Uterus (tissue), 4 donors: Measurements from ENCODE around the gene PRKG1. TPM values are rescaled to one million over a fixed set of nuclear protein-coding genes. Genes with fewer than 3 reads are reported as not detected.
A peak's percentile ranks its signal among the peaks of the same experiment; 100 is the strongest.

Source experiments
- DNase-seq, 2 donors: peaks; one replicate each; pipeline ENCODE4 v3.0.0-alpha.2; 2019 to 2020
- H3K27ac ChIP-seq, 2 donors: fragments of 200-600 bp; sonication (generic); 1 replicate in 1 of 2; 2 replicates in 1 of 2; pipeline ENCODE4 v1.5.1; 2016 to 2018
- H3K27me3 ChIP-seq, 2 donors: fragments of 200-600 bp; sonication (generic); one replicate each; pipeline ENCODE4 v1.5.1; 2018 to 2019; ENCODE audit warnings: control low read depth in 1 of 2
- H3K36me3 ChIP-seq, 2 donors: fragments of 200-600 bp; sonication (generic); one replicate each; pipeline ENCODE4 v1.5.1; 2019; ENCODE audit warnings: control low read depth in 1 of 2
- H3K4me1 ChIP-seq, 2 donors: fragments of 200-600 bp; sonication (generic); one replicate each; pipeline ENCODE4 v1.5.1; 2018 to 2019; ENCODE audit warnings: control low read depth in 1 of 2
- H3K4me3 ChIP-seq, 2 donors: fragments of 200-600 bp; sonication (generic); 1 replicate in 1 of 2; 2 replicates in 1 of 2; pipeline ENCODE4 v1.5.1; 2018 to 2019; ENCODE audit warnings: mild to moderate bottlenecking in 1 of 2
- H3K9me3 ChIP-seq, 2 donors: fragments of 200-600 bp; sonication (generic); one replicate each; pipeline ENCODE4 v1.5.1; 2019; ENCODE audit warnings: control low read depth in 1 of 2
- POLR2A ChIP-seq, 2 donors: fragments of 450-650 bp; IDR thresholded peaks; one replicate each; pipeline ENCODE4 v1.6.1; 2016; ENCODE audit warnings: antibody characterized with exemption in 2 of 2, mild to moderate bottlenecking in 1 of 2, moderate library complexity in 1 of 2
- intact Hi-C: fragments of 100-400 bp; cut with DNase I; formaldehyde crosslinking; loops from one replicate; pipeline ENCODE4 v1.15.1; 2023; ENCODE audit warnings: low total_unique reads
- total RNA-seq, 4 donors: library from RNA; depleted of rRNA in 3 of 4; stranded (reverse); fragments of >200 nt in 3 of 4; gene quantifications; one replicate each; pipeline versions ENCODE4 v1.1.0 to v1.2.4, GENCODE V29; 2014 to 2023
- TF ChIP-seq, protein P1 (sequence below), 4 experiments: fragments of 200-600 bp in 2 of 4; fragments of 450-650 bp in 2 of 4; sonication (generic) in 2 of 4; IDR thresholded peaks; one replicate each; pipeline ENCODE4 v1.5.1; 2016 to 2019; ENCODE audit warnings: antibody characterized with exemption in 4 of 4, mild to moderate bottlenecking in 2 of 4, moderate library complexity in 1 of 4
- donor health status: DM: yes; HTN: yes; CAD: no.

PRKG1 gene
- total RNA-seq, 4 donors from 2014 or later, result 32.4 to 136 (median 69.6) TPM

GRCh38 chr10:51235865-51236264 is 161.6 kb downstream of the PRKG1 start:
- Histone ChIP-seq H3K4me1 (peaks cover 0 to 7% of the 10 kb centered on the region in 2 donors), H3K27me3 (no peaks in the 10 kb centered on the region), H3K9me3 (no peaks in the 10 kb centered on the region), H3K4me3 (no peak overlapping the region), H3K27ac (no peak overlapping the region), H3K36me3 (no peaks in the 10 kb centered on the region)
- no peak for TF ChIP-seq POLR2A (IDR thresholded peaks at IDR 0.05)
- TF ChIP-seq, protein P1, sequence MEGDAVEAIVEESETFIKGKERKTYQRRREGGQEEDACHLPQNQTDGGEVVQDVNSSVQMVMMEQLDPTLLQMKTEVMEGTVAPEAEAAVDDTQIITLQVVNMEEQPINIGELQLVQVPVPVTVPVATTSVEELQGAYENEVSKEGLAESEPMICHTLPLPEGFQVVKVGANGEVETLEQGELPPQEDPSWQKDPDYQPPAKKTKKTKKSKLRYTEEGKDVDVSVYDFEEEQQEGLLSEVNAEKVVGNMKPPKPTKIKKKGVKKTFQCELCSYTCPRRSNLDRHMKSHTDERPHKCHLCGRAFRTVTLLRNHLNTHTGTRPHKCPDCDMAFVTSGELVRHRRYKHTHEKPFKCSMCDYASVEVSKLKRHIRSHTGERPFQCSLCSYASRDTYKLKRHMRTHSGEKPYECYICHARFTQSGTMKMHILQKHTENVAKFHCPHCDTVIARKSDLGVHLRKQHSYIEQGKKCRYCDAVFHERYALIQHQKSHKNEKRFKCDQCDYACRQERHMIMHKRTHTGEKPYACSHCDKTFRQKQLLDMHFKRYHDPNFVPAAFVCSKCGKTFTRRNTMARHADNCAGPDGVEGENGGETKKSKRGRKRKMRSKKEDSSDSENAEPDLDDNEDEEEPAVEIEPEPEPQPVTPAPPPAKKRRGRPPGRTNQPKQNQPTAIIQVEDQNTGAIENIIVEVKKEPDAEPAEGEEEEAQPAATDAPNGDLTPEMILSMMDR (IDR thresholded peaks at IDR 0.05), result no peak
- intact Hi-C loops, result no loop called here
- DNase-seq, result no peak

- no peak overlapping the region for H3K4me3 ChIP-seq
- intact Hi-C loops, result no loop called here
- H3K27me3 ChIP-seq, result no peaks in the 10 kb centered on the region
- no peaks in the 10 kb centered on the region for H3K4me1 ChIP-seq
- no peaks in the 10 kb centered on the region for H3K36me3 ChIP-seq
- no peak overlapping the region for H3K27ac ChIP-seq
- no peaks in the 10 kb centered on the region for H3K9me3 ChIP-seq
- no peak for DNase-seq
- no peak for TF ChIP-seq POLR2A (IDR thresholded peaks at IDR 0.05)
- TF ChIP-seq, protein P1 (IDR thresholded peaks at IDR 0.05), result no peak
These were observed 164.7 kb downstream of the PRKG1 start for GRCh38 chr10:51239006-51239405.

GRCh38 chr10:51241461-51241860 is 167.2 kb downstream of the PRKG1 start:
- Histone ChIP-seq H3K27me3 (no peaks in the 10 kb centered on the region), H3K9me3 (no peaks in the 10 kb centered on the region), H3K4me1 (no peaks in the 10 kb centered on the region), H3K36me3 (no peaks in the 10 kb centered on the region), H3K27ac (no peak overlapping the region), H3K4me3 (no peak overlapping the region)
- intact Hi-C loops, result no loop called here
- TF ChIP-seq, protein P1 (IDR thresholded peaks at IDR 0.05), result no peak
- no peak for TF ChIP-seq POLR2A (IDR thresholded peaks at IDR 0.05)
- no peak for DNase-seq

DNA sequence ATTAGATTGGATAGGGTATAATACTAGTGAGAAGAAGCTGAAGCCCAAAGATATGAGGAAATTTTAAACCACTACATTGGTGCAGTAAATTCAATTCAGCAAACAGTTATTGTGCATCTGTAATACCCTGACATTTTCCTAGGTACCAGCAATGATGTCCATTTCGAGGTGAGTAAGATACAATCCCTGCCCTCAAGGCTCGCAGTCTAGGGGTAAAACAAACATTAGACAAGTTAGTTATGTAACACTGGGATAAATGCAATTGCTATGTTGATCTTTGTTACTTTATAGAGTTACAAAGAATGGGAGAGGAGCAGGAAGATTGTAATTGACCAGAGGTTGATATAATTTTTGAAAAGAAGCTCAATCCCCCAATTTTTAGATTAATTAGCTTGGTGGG is 168.1 kb downstream of the PRKG1 start:
- no peak for DNase-seq
- Histone ChIP-seq H3K4me1 (no peaks in the 10 kb centered on the region), H3K9me3 (no peaks in the 10 kb centered on the region), H3K4me3 (no peak overlapping the region), H3K36me3 (no peaks in the 10 kb centered on the region), H3K27me3 (no peaks in the 10 kb centered on the region), H3K27ac (no peak overlapping the region)
- TF ChIP-seq, protein P1 (IDR thresholded peaks at IDR 0.05), result no peak
- intact Hi-C loops, result no loop called here

GRCh38 chr10:51244309-51244708 is 170.0 kb downstream of the PRKG1 start:
- Histone ChIP-seq H3K27ac (peak overlapping the region; percentile 17 to 24), H3K4me3 (no peak overlapping the region), H3K9me3 (no peaks in the 10 kb centered on the region), H3K36me3 (no peaks in the 10 kb centered on the region), H3K4me1 (no peaks in the 10 kb centered on the region), H3K27me3 (no peaks in the 10 kb centered on the region)
- DNase-seq, result no peak
- intact Hi-C loops, result no loop called here
- TF ChIP-seq, protein P1 (IDR thresholded peaks at IDR 0.05), result no peak
- no peak for TF ChIP-seq POLR2A (IDR thresholded peaks at IDR 0.05)
